Posterior vena cava (tissue), 2 donors: ENCODE results near the gene STOML1. TPM values are rescaled to one million over a fixed set of nuclear protein-coding genes. Genes with fewer than 3 reads are reported as not detected.

Experiments used
- DNase-seq: peaks from one replicate; pipeline ENCODE4 v3.0.0-alpha.2; 2020; ENCODE audit warnings: low spot score
- intact Hi-C, 2 donors: fragments of 100-400 bp; cut with DNase I; formaldehyde crosslinking; loops; one replicate each; pipeline versions ENCODE4 v1.14.1 to v1.14.2; 2022 to 2023
- total RNA-seq, 2 donors: library from RNA; stranded (reverse); fragmentation: NEBNext Ultra II Directional; extraction: Animal tissue kit (Norgen Biotek cat#: 25700); gene quantifications; one replicate each; pipeline ENCODE4 v1.2.1, GENCODE V29; 2021
- donor health status: DM: yes; HTN: yes; CAD: no.
- donor health status: DM: yes; HTN: yes; CAD: no.

The STOML1 gene
- total RNA-seq, 2 donors from 2014 or later: 17.3 to 20.1 TPM

GRCh38 chr15:73954188-73955145 lies 37.6 kb downstream of the STOML1 start:
- intact Hi-C loops: loop anchor here in 1 of 2 donors (10.0 kb wide), 1 partner anchor 80 kb away; the partner anchor contains the start of gene TBC1D21
- peak; percentile 73 for DNase-seq

GRCh38 chr15:73952913-73953750 lies 39.0 kb downstream of the STOML1 start:
- peak; percentile 52 for DNase-seq
- intact Hi-C loops: loop anchor here in 1 of 2 donors (10.0 kb wide), 1 partner anchor 78 kb away; the partner anchor contains the start of gene TBC1D21

- intact Hi-C loops: loop anchor here in 1 of 2 donors (10.0 kb wide), 1 partner anchor 78 kb away; the partner anchor contains the start of gene TBC1D21
- peak; percentile 81 for DNase-seq
Observed at GRCh38 chr15:73952171-73952912, 39.8 kb downstream of the STOML1 start.

- intact Hi-C loops: loop anchor here in 1 of 2 donors (10.0 kb wide), 1 partner anchor 77 kb away; the partner anchor contains the start of gene TBC1D21
- DNase-seq: peak; percentile 77
Observed at GRCh38 chr15:73951601-73952000, 40.5 kb downstream of the STOML1 start.

- DNase-seq: peak; percentile 98
- intact Hi-C loops: loop anchor here in 1 of 2 donors (10.0 kb wide), 1 partner anchor 76 kb away; the partner anchor contains the start of gene TBC1D21
Observed at GRCh38 chr15:73950831-73951561, 41.1 kb downstream of the STOML1 start.

GRCh38 chr15:73950479-73950830 lies 41.6 kb downstream of the STOML1 start:
- DNase-seq: peak; percentile 74
- intact Hi-C loops: loop anchor here in 1 of 2 donors (10.0 kb wide), 1 partner anchor 76 kb away; the partner anchor contains the start of gene TBC1D21

- intact Hi-C loops: no loop called here
- DNase-seq: peak; percentile 35
Observed at GRCh38 chr15:73949496-73949895, 42.6 kb downstream of the STOML1 start.

GRCh38 chr15:73948982-73949381 lies 43.1 kb downstream of the STOML1 start:
- peak; percentile 28 for DNase-seq
- intact Hi-C loops: no loop called here

GRCh38 chr15:73948396-73948795 lies 43.7 kb downstream of the STOML1 start:
- intact Hi-C loops: no loop called here
- peak; percentile 54 for DNase-seq

GRCh38 chr15:73947651-73948050 lies 44.4 kb downstream of the STOML1 start:
- peak; percentile 53 for DNase-seq
- intact Hi-C loops: no loop called here

GRCh38 chr15:73946795-73947370 lies 45.2 kb downstream of the STOML1 start:
- intact Hi-C loops: no loop called here
- peak; percentile 62 for DNase-seq

- intact Hi-C loops: no loop called here
- peak; percentile 72 for DNase-seq
Observed at GRCh38 chr15:73946046-73946721, 45.9 kb downstream of the STOML1 start.

- intact Hi-C loops: no loop called here
- DNase-seq: peak; percentile 41
Observed at GRCh38 chr15:73945130-73945508, 47.0 kb downstream of the STOML1 start.

- peak; percentile 83 for DNase-seq
- intact Hi-C loops: no loop called here
Observed at GRCh38 chr15:73944161-73945129, 47.6 kb downstream of the STOML1 start.

- DNase-seq: peak; percentile 56
- intact Hi-C loops: no loop called here
Observed at GRCh38 chr15:73942751-73943270, 49.3 kb downstream of the STOML1 start.
